Tibial nerve (tissue), 4 donors: ENCODE data around the gene OR2AG2.

Experiments
- CTCF ChIP-seq, 5 experiments: fragments of 200-600 bp in 3 of 5; fragments of 450-650 bp in 2 of 5; sonication (generic) in 3 of 5; IDR thresholded peaks; one replicate each; pipeline ENCODE4 v1.5.1; 2016 to 2019; ENCODE audit warnings: antibody characterized with exemption in 5 of 5, mild to moderate bottlenecking in 3 of 5, moderate library complexity in 2 of 5
- EP300 ChIP-seq, 2 donors: sonication (generic); formaldehyde crosslinking; IDR thresholded peaks; one replicate each; pipeline ENCODE4 v1.6.1; 2017; ENCODE audit warnings: antibody characterized with exemption in 2 of 2, mild to moderate bottlenecking in 1 of 2
- POLR2A ChIP-seq, 2 donors: fragments of 450-650 bp; IDR thresholded peaks; one replicate each; pipeline ENCODE4 v1.6.1; 2017; ENCODE audit warnings: antibody characterized with exemption in 2 of 2, mild to moderate bottlenecking in 2 of 2, moderate library complexity in 2 of 2

GRCh38 chr11:6717426-6717825 is 54.4 kb downstream of the OR2AG2 start:
- TF ChIP-seq CTCF (IDR thresholded peaks at IDR 0.05) = no peak
- no peak for TF ChIP-seq POLR2A (IDR thresholded peaks at IDR 0.05)
- no peak for TF ChIP-seq EP300 (IDR thresholded peaks at IDR 0.05)
